Measurements from ENCODE around the gene CAP2. TPM values are rescaled to one million over a fixed set of nuclear protein-coding genes. Genes with fewer than 3 reads are reported as not detected.
"Not testable (repeated sequence)": the region's sequence is repeated elsewhere in the genome, so short reads cannot be mapped to it uniquely, and the experiment has no call there.

The CAP2 gene
- total and polyA plus RNA-seq, 11 donors: 61.3 to 187 (median 126) TPM

DNA sequence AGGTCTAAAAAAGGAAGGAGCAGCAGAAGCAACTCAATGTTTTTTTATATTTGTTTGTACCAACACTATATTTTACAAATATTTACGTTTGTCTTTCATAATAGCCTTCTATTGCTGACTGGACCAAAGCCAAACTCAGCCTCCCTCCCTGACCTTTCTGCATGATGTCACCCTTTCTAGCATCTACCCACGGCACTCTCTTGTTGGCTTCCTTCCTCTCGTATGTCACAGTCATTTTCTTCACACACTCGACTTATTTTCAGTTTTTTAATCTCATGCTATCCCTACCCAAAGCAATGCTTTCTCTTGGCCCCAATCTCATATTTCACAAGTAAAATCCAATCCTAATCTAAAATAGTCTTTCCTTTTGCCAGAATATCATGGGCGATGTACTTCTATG is 190.4 kb downstream of the CAP2 start:
- DNase-seq (peak in 2 of 5 donors; percentile 29 to 45), ATAC-seq (peak; percentile 7 to 40 (median 22))
- H3K4me1 ChIP-seq: peaks cover 0 to 20% (median 8%) of the 10 kb centered on the region in 12 donors
- intact Hi-C loops (cut with DNase I): loop anchor here (1.0 to 10.0 kb wide), 11 partner anchors 119 to 428 kb away; partner anchors contain the start of gene RBM24 (in 6 of the 10)
- H3K4me3 ChIP-seq: peak overlapping the region in 8 of 12 donors; percentile 12 to 48 (median 32)
- 5 to 13% (median 7%) methylated on average over 5 of the region's 5 CpGs for whole genome bisulfite sequencing, 4 donors
- H3K27me3 ChIP-seq: peaks cover 0 to 4% (median 0%) of the 10 kb centered on the region in 9 donors
- peak overlapping the region; percentile 22 to 78 (median 70) for H3K27ac ChIP-seq
- TF ChIP-seq, protein P1, sequence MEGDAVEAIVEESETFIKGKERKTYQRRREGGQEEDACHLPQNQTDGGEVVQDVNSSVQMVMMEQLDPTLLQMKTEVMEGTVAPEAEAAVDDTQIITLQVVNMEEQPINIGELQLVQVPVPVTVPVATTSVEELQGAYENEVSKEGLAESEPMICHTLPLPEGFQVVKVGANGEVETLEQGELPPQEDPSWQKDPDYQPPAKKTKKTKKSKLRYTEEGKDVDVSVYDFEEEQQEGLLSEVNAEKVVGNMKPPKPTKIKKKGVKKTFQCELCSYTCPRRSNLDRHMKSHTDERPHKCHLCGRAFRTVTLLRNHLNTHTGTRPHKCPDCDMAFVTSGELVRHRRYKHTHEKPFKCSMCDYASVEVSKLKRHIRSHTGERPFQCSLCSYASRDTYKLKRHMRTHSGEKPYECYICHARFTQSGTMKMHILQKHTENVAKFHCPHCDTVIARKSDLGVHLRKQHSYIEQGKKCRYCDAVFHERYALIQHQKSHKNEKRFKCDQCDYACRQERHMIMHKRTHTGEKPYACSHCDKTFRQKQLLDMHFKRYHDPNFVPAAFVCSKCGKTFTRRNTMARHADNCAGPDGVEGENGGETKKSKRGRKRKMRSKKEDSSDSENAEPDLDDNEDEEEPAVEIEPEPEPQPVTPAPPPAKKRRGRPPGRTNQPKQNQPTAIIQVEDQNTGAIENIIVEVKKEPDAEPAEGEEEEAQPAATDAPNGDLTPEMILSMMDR (IDR thresholded peaks at IDR 0.05): no peak
- no peak for TF ChIP-seq POLR2A (IDR thresholded peaks at IDR 0.05)
- no peaks in the 10 kb centered on the region for H3K9me3 ChIP-seq
- no peaks in the 10 kb centered on the region for H3K36me3 ChIP-seq

- peak overlapping the region in 9 of 12 donors; percentile 12 to 48 (median 34) for H3K4me3 ChIP-seq
- H3K27me3 ChIP-seq: peaks cover 0 to 4% (median 0%) of the 10 kb centered on the region in 9 donors
- H3K9me3 ChIP-seq: no peaks in the 10 kb centered on the region
- TF ChIP-seq, protein P1 (IDR thresholded peaks at IDR 0.05): peak; percentile 59 to 92 (median 82)
- no peak for TF ChIP-seq POLR2A (IDR thresholded peaks at IDR 0.05)
- H3K4me1 ChIP-seq: peaks cover 0 to 20% (median 8%) of the 10 kb centered on the region in 12 donors
- WGBS, 4 donors: 7 to 8% (median 8%) methylated on average over 7 of the region's 7 CpGs
- peak; percentile 77 to 90 (median 86) for ATAC-seq
- no peaks in the 10 kb centered on the region for H3K36me3 ChIP-seq
- DNase-seq: peak in 2 of 5 donors; percentile 43 to 52
- intact Hi-C loops (cut with DNase I): loop anchor here in 9 of 10 donors (1.0 to 10.0 kb wide), 11 partner anchors 120 to 428 kb away; partner anchors contain the start of gene RBM24 (in 6 of the 9)
- H3K27ac ChIP-seq: peak overlapping the region in 11 of 12 donors; percentile 22 to 78 (median 74)
These were observed 190.9 kb downstream of the CAP2 start for GRCh38 chr6:17584241-17584803.

GRCh38 chr6:17585766-17586490 is 192.5 kb downstream of the CAP2 start:
- H3K27ac ChIP-seq: no peak overlapping the region
- 80 to 84% (median 81%) methylated on average over 7 of the region's 7 CpGs for WGBS, 4 donors
- H3K27me3 ChIP-seq: no peaks in the 10 kb centered on the region
- TF ChIP-seq, protein P1 (IDR thresholded peaks at IDR 0.05): no peak
- TF ChIP-seq POLR2A (IDR thresholded peaks at IDR 0.05): no peak
- no peak overlapping the region for H3K4me3 ChIP-seq
- DNase-seq (no peak), ATAC-seq (no peak)
- H3K9me3 ChIP-seq: no peaks in the 10 kb centered on the region
- H3K36me3 ChIP-seq: no peaks in the 10 kb centered on the region
- intact Hi-C loops (cut with DNase I): loop anchor here in 6 of 10 donors (2.0 to 10.0 kb wide), 7 partner anchors 121 to 429 kb away; partner anchors contain the start of gene RBM24 (in 1 of the 6)
- peaks cover 0 to 13% (median 8%) of the 10 kb centered on the region in 12 donors for H3K4me1 ChIP-seq

GRCh38 chr6:17586623-17587022 is 193.2 kb downstream of the CAP2 start:
- WGBS, 4 donors: 88 to 97% (median 94%) methylated on average over 13 of the region's 13 CpGs
- H3K4me3 ChIP-seq, ATAC-seq, H3K27me3 ChIP-seq, DNase-seq, H3K9me3 ChIP-seq, H3K36me3 ChIP-seq, H3K27ac ChIP-seq: not testable (repeated sequence)
- peaks cover 0 to 14% (median 8%) of the 10 kb centered on the region in 12 donors for H3K4me1 ChIP-seq
- intact Hi-C loops (cut with DNase I): loop anchor here in 5 of 10 donors (5.0 to 10.0 kb wide), 6 partner anchors 122 to 302 kb away; partner anchors contain the start of gene RBM24 (in 1 of the 5)
